Activated CD4-positive, alpha-beta T cell treated with anti-CD3 and anti-CD28 coated beads, Interleukin-2, amount 50 U/mL, for 24 hours (primary cell): ENCODE measurements around the gene COL23A1.

Experiments used
- DNase-seq, 2 donors: peaks; one replicate each; pipeline ENCODE4 v3.0.0-alpha.2; 2020; ENCODE audit warnings: low read depth in 1 of 2, low spot score in 1 of 2

COL23A1 gene

GRCh38 chr5:178463321-178464155 lies 126.7 kb downstream of the COL23A1 start:
- DNase-seq: no peak

DNA sequence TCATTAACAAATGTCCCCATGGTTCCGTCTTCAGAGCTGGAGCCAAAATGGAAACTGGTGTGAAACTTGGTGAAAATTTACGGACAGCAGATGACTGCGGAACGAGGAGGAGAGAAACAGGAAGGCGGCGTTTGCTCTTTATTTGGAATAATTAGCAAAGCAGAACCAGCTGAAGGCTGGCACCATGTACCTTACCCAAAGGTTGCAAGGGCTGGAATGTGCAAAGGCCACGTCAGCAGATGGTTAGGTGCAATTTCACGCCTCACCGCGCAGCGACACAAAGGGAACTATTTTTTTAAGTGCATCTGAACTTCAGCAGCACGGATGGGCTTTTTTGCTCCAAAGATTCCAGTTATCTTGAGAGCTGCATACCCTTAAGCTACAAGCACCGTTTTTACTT lies 127.4 kb downstream of the COL23A1 start:
- DNase-seq: no peak

- no peak for DNase-seq
Observed at GRCh38 chr5:178462076-178462475, 128.1 kb downstream of the COL23A1 start.

DNA sequence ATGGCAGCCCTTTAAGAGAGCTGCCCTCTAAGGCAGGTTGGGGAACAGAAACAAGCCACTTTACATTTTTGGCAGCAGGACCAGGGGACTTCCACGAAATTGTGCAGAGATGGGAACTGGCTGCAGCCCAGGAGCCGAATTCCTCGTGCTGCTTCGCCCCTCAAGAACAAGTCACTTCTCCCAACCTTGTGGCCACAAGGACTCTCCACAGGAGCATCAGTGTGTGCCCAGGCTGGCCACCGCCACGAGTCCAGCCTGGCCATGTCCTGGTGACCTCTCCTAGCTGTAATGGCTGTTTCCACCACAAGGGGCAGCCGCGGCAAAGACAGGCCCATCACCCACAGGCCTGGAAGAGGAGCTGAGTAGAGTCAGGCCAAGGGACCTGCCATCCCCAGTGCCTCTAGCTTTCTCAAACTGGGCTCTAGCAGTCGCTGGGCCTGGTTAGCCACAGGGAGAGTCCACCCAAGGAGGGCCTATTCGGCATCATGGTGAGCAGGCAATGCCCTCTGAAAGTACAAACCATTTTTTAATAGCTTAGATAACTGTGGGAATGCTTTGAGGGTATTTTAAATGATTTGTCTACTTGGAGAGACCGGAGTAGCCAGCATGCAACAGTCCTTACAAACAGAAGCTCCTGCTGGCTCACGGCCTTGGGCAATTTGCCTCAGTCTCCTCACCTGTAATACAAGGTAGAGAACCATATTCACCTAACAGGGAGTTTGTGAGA lies 129.0 kb downstream of the COL23A1 start:
- peak in 1 of 2 donors; percentile 17 for DNase-seq

DNA sequence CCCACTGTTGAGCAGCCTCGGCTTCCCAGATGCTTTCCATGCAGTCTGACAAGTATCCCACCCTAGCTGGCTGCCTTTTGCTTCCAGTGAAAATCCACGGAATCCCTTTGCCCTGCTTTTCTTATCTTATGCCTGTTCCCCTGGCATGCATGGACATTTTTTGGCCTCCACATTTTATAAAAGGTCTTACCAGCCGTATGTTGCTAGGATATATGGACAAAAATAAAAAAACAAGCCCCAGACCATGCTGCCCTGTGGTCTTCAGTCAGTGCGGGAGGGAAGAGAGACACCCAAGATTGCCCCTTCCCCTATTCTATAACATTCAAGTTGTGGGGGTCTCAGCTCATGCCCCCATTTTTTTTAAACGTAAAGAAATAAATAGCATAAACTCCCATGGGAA lies 129.6 kb downstream of the COL23A1 start:
- DNase-seq: no peak

DNA sequence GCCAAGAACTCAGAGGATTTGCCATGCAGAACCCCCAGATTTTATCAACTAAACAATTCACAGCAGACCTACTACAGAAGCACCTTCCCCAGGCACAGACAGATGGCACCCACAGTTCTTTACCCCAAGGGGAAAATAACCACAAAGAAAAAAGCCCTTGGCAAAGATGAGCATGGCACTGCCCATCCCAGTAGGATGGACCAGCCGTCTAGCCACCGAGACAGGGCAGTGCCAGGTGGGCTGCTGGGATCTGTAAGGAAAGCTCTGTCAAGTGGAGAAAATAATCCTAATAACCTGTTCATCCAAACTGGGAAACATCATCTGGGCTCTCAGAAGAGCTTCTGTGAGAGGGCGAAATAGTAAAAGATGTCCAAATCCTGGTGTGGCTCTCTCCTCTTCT lies 130.0 kb downstream of the COL23A1 start:
- DNase-seq: no peak

DNA sequence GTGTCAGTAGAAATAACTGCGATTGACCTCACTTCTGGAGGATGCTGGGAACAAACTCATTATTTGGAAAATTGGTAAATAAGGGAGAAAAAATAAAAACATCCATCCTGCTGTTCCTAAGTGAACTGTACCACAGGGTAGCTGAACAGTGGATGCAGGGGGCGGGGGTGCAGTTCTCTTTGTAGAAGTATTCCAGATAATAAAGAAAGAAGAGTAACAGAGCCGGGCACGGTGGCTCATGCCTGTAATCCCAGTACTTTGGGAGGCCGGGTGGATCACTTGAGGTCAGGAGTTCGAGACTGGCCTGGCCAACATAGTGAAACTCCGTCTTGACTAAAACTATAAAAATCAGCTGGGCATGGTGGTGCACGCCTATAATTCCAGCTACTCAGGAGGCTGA lies 132.1 kb downstream of the COL23A1 start:
- no peak for DNase-seq

GRCh38 chr5:178457471-178457870 lies 132.7 kb downstream of the COL23A1 start:
- no peak for DNase-seq

- no peak for DNase-seq
Observed at GRCh38 chr5:178455480-178455835, 134.7 kb downstream of the COL23A1 start.

DNA sequence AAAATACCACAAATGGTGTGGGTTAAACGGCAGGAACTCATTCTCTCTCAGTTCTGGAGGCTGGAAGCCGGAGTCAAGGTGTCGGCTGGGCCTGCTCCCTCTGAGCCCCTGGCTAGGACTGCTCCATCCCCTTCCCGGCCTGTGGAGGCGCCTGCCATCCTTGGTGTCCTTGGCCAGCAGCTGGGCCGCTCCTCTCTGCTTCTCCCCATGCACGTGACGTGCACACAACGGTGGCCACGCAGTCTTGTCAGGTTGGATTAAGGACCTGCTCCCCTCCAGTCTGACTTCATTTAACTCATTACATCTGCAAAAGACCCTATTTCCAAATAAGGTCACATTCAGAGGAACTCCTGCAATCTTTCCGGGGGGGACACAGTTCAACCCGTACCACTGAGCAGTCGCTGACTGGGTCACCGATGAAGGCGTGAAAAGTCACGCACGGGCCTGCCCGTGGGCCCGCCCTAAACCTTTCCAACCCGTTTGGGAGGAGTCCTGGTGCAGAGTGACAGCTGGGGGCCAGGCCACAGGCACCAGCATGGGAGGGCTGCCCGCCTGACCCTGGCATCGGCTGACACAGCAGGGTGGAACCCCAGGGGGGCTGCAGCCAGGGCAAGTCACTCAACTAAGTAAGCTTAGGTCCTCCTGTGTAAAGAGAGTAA lies 135.2 kb downstream of the COL23A1 start:
- DNase-seq: no peak

DNA sequence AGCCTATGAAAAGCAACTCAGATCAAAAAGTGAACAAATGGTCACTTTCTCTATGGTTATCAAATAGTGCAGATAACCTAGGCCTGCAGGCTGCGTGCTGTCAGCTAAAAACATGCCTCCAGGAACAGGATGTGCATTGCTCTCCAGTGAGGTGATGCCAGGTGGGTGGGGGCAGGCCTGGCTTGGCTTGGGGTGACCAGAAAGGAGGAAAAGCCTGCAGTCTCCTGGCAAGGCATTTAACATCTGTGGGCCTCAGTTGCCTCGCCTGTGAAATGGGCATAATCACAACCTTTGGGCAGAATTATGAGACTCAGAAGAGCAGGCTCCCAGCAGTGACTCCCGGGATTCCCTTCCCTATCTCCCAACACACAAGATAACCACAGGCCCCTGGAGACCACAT lies 135.9 kb downstream of the COL23A1 start:
- DNase-seq: no peak

GRCh38 chr5:178453224-178453623 lies 137.0 kb downstream of the COL23A1 start:
- no peak for DNase-seq

- DNase-seq: no peak
Observed at GRCh38 chr5:178450121-178451028, 139.8 kb downstream of the COL23A1 start.

- DNase-seq: no peak
Observed at GRCh38 chr5:178449163-178450070, 140.8 kb downstream of the COL23A1 start.

GRCh38 chr5:178445534-178445933 lies 144.7 kb downstream of the COL23A1 start:
- no peak for DNase-seq

GRCh38 chr5:178442405-178443257 lies 147.6 kb downstream of the COL23A1 start:
- DNase-seq: no peak

DNA sequence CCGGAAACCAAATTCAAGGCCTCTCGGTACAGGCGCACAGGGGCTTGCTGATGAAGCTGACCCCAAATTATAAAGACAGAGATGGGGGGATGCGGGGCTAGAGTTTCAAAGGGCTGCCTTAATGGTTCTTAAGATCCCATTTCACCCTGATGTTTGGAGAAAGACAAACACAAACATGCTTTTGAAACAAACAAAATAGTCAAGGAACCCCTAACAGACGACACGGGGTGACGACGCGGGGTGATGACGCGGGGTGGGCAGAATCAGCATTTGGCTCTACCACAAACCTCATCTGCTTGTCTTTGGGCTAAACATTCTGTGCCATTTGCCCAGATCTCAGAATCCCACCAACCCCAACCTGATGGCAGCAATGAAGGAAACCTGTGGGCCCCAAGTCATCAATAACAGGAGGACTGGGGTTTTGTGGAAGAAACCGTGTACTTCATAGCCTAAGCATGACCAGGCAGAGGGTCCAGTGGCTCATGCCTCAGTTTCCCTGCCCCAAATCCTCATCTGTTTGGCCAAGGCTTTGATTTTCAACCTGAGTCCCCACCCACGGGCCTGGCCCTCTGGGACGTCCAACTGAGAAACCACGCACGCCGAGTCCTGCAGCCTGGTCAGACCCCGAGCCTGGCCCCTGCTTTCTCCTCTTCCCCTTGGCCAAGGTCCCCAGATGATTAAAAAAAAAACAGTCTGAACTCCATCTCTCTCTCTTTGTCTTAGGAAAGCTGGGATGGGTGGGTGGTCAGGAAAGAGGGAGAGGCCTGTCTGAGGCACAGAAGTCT lies 148.5 kb downstream of the COL23A1 start:
- DNase-seq: no peak

DNA sequence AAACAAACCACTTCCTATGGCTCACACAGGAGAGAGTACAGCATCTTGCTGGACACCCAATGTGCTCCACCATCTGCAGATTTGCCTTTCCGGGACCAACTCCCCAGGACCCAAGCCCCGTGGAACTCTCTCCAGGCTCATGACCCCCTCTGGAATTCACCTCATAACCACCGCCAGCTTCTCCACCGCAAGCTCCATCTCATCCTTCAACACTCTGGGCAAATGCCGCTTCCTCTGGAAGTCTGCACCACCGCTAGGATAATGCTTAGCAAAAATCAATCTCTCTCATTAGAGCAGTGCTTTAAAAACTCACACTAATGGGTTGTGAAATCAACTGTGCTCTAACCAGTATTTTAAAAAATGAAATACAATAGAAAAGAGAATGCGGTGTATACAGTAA lies 150.0 kb downstream of the COL23A1 start:
- no peak for DNase-seq
